ENCODE results near the gene L1TD1.
A peak's percentile ranks its signal among the peaks of the same experiment; 100 is the strongest.
"Not testable (repeated sequence)": the region's sequence is repeated elsewhere in the genome, so short reads cannot be mapped to it uniquely, and the experiment has no call there.

L1TD1 gene

DNA sequence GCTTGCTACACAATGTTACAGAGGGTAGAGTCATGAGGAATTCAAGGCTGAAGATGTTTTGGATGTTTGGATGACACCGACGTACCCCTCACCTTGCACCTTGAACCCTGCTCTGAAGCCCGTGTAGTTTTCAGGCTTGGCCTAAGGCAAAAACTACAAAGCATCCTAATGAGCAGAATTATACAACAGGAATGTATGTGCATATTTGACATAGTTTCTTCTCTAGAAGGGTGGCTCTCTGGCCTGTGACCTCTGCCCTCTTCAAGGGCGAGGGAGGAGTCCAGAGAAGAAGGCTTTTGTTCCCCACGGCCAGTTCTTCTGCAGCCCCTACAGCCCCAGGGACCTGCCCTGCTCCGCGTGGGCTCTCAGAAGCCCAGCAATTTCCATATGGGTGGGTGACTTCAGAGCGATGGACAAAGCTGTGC is 43.3 kb downstream of the L1TD1 start:
- DNase-seq, result peak; percentile 67

DNA sequence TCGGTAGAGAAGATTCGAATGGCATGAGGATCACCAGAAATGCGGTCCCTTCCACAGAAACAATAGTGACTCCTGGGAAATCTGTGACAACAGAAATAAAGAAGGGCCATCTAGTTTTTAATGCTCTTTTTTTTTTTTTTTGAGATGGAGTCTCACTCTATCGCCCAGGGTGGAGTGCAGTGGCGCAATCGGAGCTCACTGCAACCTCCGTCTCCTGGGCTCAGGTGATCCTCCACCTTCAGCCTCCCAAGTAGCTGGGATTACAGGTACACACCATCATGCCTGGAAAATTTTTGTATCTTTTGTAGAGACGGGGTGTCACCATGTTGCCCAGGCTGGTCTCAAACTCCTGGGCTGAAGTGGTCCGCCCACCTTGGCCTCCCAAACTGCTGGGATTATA is 43.9 kb downstream of the L1TD1 start:
- DNase-seq, result no peak

DNA sequence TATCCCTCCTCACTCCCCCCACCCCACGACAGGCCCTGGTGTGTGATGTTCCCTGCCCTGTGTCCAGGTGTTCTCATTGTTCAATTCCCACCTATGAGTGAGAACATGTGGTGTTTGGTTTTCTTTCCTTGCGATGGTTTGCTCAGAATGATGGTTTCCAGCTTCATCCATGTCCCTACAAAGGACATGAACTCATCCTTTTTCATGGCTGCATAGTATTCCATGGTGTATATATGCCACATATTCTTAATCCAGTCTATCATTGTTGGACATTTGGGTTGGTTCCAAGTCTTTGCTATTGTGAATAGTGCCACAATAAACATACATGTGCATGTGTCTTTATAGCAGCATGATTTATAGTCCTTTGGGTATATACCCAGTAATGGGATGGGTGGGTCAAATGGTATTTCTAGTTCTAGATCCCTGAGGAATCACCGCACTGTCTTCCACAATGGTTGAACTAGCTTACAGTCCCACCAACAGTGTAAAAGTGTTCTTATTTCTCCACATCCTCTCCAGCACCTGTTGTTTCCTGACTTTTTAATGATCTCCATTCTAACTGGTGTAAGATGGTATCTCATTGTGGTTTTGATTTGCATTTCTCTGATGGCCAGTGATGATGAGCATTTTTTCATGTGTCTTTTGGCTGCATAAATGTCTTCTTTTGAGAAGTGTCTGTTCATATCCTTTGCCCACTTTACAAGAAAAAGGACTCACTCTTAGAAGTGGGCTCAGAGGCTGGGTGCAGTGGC is 45.2 kb downstream of the L1TD1 start:
- not testable (repeated sequence) for DNase-seq

DNA sequence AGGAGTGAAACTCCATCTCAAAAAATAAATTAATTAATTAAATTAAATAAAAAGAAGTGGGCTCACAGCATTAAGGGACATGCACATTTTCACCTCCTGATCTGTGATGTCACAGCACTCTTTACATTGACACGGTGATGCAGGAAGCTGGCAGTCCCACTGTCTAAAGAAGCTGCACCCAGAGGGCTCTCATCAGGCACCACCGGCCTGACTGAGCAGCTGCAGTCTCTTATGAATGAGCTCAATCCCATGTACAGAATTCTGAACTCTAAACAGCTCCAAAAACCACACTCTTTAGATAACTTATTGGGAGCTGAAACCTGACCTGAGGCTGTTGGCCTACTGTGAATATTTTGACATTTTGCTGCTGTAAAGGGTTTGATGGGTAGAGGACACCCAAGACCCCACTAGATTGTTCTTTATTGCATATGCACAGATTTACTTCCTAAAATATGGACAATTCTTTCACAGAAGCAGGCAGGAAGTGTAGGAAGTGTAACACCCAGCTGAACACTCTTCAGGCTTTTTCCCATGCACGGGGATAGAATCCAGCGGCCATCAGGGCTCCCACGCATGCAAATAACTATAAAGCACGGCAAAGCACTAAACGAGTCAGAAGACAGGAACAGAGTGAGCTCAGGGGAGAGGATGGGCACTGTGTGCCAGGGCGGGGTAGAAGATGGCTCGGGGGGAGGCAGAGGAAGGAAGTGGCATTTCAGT is 46.2 kb downstream of the L1TD1 start:
- DNase-seq, result no peak

DNA sequence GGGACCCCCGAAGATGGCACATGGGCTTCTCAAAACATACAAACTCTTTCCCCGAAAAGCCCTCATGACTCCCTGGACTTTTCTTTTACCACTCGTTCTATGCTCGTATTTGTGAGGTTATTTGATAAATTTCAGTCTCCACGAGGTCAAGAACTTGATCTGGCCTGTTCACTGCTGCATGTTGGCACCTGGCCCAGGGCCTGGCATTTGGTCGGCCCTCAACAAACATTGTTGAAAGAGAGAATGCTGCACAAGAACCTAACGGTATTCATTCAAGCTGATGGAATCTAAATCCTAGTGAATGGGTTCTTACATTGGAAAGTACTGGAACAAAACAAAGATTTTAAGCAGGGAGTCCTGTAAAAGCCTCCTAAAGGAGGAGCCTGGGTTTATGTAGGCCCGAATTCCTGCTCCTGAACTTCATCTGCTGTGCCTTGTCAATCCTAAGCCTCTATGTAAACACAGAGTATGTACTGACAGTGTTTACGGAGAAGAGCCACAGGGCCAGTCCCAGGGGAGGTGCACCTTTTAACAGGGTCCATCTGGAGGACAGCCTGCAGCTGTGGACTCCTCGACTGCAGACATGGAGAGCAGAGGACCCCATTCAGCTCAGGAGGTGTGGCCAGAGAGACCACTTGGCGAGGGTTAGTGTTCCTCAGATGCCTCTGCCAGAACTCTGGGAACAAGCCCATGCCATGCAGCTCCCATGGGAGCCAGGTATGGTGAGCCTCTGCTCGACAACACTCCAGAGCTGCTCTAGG is 46.9 kb downstream of the L1TD1 start:
- no peak for DNase-seq

DNA sequence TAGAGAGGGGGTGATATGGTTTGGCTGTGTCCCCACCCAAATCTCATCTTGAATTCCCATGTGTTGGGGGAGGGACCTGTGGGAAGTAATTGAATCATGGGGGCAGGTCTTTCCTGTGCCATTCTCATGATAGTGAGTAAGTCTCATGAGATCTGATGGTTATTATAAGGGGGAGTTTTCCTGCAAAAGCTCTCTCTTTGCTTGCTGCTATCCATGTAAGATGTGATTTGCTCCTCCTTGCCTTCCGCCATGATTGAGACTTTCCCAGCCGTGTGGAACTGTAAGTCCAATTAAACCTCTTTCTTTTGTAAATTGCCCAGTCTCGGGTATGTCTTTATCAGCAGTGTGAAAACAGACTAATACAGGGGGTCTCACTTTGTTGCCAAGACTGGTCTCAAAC is 49.7 kb downstream of the L1TD1 start:
- DNase-seq, result not testable (repeated sequence)

DNA sequence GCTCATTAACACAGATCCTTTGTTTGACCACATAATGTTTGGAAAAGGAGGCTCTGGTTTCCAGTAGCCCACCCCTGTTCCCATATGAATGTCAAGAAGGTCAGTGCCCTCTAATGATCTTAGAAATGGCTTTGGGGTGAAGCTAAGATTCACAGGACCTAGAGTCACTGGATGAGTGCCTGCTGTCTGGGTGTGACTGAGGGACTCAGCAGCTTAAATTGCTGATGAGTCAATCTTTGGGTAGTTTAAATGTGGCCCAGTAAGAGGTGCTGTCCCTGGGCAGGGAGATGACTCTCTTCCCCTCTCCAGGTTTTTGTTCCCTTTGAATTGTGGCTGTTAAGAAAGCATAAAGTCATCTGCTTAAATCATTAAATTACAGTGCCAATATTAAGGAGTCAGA is 50.6 kb downstream of the L1TD1 start:
- DNase-seq, result peak; percentile 26

DNA sequence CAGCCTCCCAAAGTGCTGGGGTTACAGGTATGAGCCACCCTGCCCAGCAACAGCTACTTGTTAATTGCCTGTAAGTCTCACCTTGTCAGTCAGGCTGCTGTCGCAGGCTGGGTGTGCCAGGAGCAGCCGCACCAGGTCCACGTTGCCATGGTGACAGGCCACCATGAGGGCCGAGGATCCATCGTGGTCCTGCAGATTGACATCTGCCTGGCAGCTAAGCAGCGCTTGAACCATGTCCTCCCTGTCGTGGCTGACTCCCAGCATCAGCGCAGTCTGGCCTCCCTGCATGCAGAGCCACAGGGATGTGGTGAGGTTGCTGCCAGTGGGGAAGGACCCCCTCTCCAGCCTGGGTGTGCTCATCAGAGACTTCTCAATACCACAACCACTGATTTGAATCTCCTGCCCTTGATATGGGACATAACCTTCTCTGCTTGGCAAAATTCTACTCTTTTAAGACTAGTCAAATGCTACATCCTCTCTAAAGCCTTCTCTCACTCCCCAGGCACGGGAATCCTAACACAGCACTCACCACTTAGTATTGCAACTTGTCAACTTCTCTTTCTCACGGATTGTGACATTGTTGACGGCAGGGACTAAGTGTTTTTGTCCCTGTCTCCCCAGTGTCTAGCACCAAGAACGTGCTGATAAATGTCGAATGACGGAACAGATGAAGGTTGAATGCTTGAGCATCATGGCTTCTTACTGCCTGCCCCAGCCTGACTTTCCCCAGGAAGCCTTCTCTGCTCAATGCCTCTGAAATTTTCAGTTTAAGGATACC is 52.9 kb downstream of the L1TD1 start:
- DNase-seq, result no peak

DNA sequence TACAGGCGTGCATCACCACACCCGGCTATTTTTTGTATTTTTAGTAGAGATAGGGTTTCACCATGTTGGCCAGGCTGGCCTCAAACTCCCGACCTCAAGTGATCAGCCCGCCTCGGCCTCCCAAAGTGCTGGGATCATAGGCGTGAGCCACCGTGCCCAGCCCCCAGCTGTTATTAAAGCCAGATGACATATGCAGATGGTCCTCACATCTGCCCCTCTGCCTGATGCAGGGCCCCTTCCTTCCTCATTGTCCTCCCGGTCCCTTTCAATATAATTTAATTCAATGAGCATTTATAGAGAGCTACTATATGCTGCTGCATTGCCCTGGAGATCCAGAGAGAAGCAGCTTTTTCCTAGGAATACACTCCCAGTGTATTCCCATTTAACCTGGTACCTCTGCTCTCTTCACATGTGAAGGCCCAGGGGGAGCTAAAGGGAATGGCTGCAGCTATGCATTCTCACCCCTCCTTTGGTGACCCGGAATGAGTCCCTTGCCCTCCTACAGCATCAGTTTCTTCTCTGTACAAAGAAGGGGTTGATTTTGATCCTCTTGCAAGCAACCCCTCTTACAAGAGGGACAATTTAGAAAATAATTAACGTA is 55.6 kb downstream of the L1TD1 start:
- DNase-seq, result no peak

DNA sequence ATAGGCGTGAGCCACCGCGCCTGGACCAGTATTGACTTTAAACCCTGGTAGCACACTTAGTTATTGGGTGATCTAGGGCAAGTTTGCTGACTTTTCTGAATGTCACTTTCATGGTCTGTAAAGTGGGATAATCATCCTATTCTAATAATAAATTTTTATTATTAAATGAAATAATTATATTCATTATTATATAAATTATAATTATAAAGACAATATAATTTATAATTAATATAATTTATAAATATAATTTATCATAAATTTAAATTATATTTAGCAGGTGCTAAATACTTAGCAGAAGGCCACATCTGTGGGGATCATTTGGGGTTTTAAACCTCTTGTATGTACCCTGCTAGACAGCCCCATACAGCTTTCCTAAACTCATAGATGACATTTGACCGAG is 64.9 kb downstream of the L1TD1 start:
- DNase-seq, result no peak

DNA sequence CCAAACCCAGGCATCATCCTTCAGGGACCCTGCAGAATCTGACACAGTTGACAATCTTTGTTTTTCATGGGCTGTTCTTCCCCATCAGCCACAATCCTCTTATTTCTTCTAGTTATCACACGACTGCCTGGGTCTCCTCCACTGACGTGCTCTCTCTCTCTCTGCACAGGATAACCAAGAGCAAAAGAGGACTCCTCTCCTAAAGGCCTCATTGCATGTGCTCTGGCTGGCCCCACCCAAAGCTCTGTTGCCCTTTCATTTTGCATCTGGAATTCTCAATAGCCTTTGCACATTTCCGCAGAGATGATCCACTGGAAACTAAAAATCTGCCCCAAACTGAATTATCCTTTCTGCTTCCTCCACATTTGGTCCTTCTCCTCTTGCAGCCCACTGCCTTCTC is 66.0 kb downstream of the L1TD1 start:
- no peak for DNase-seq

All from EL (cell line).